GM12878 (cell line): ENCODE results near the gene XPNPEP3. TPM values are rescaled to one million over a fixed set of nuclear protein-coding genes. Genes with fewer than 3 reads are reported as not detected.
"Not testable (repeated sequence)": the region's sequence is repeated elsewhere in the genome, so short reads cannot be mapped to it uniquely, and the experiment has no call there.

Source experiments
- ATAC-seq: fragments of 200-7000 bp; cut with Tn5 transposase; 3 replicates; pipeline ENCODE4 v1.9.1; 2020; ENCODE audit warnings: mild to moderate bottlenecking, moderate library complexity
- BruUV-seq: library from RNA; stranded (reverse); fragments of 400-500 nt; replicated peaks from 2 replicates; lab custom pipeline; 2021; lab: Mats Ljungman, UMichigan
- CTCF ChIA-PET: fragments of 300-600 bp; sonication (Branson Sonifier 250); formaldehyde crosslinking; extraction: SDS; loops from one replicate; lab custom pipeline; 2021; ENCODE audit warnings: inconsistent platforms; lab: Yijun Ruan, JAX
- POLR2A ChIA-PET: fragments of 350-600 bp; formaldehyde crosslinking; extraction: SDS; loops from one replicate; lab custom pipeline; 2021; ENCODE audit warnings: inconsistent platforms; lab: Charles Lee
- RAD21 ChIA-PET: fragments of 300-600 bp; sonication (Branson Sonifier 250); formaldehyde crosslinking; loops from one replicate; lab custom pipeline; 2023; ENCODE audit warnings: antibody characterized with exemption; ENCODE audit not compliant: unreplicated experiment; lab: Charles Lee
- SMC1A ChIA-PET: fragments of 300-600 bp; sonication (Branson Sonifier 250); formaldehyde crosslinking; loops from one replicate; lab custom pipeline; 2023; ENCODE audit not compliant: unreplicated experiment, uncharacterized antibody; lab: Charles Lee
- DNase-seq: peaks from one replicate; pipeline ENCODE4 v3.0.0-alpha.2; 2011; ENCODE audit warnings: low read depth, low spot score
- FAIRE-seq: peaks from 3 replicates; lab custom pipeline; 2011; peaks lifted over from hg19 to GRCh38; lab: Jason Lieb, UNC
- H2AFZ ChIP-seq: 2 replicates; pipeline ENCODE4 v1.6.0; 2011; ENCODE audit warnings: low read depth, low read length, control low read depth; ENCODE audit not compliant: control insufficient read depth
- H3K27ac ChIP-seq: 2 replicates; pipeline ENCODE4 v1.5.1; 2011; ENCODE audit warnings: control low read depth; ENCODE audit not compliant: control insufficient read depth, insufficient read depth
- H3K27me3 ChIP-seq, 2 experiments: replicated peaks in 1 of 2; 2 replicates each; pipeline versions ENCODE4 v1.6.0 to v1.6.1; 2011; ENCODE audit warnings: low read length in 1 of 2; ENCODE audit not compliant: control insufficient read depth in 2 of 2, insufficient read depth in 2 of 2
- H3K36me3 ChIP-seq, 2 experiments: 2 replicates each; pipeline ENCODE4 v1.5.1; 2011; ENCODE audit warnings: low read length in 1 of 2; ENCODE audit not compliant: control insufficient read depth in 2 of 2, insufficient read depth in 2 of 2
- H3K4me1 ChIP-seq: 2 replicates; pipeline ENCODE4 v1.6.1; 2011; ENCODE audit warnings: mild to moderate bottlenecking, low read length, moderate library complexity, mixed read lengths; ENCODE audit not compliant: control insufficient read depth, insufficient read depth
- H3K4me2 ChIP-seq: 2 replicates; pipeline ENCODE4 v1.6.0; 2011; ENCODE audit warnings: control low read depth; ENCODE audit not compliant: control insufficient read depth, insufficient read depth
- H3K4me3 ChIP-seq: fragments of 200-600 bp; sonication (generic); 2 replicates; pipeline ENCODE4 v1.5.1; 2016
- H3K79me2 ChIP-seq: 2 replicates; pipeline ENCODE4 v1.6.0; 2011; ENCODE audit warnings: low read length; ENCODE audit not compliant: control insufficient read depth, insufficient read depth
- H3K9ac ChIP-seq: 2 replicates; pipeline ENCODE4 v1.8.0; 2011; ENCODE audit warnings: low read length, control low read depth, mixed read lengths; ENCODE audit not compliant: control insufficient read depth, insufficient read depth
- H3K9me3 ChIP-seq: replicated peaks from 3 replicates; pipeline ENCODE4 v1.5.1; 2011; ENCODE audit warnings: mild to moderate bottlenecking, low read length; ENCODE audit not compliant: control insufficient read depth, insufficient read depth
- H4K20me1 ChIP-seq: 2 replicates; pipeline ENCODE4 v1.6.0; 2011; ENCODE audit not compliant: control insufficient read depth, insufficient read depth
- BRCA1 ChIP-seq: IDR thresholded peaks from 2 replicates; pipeline ENCODE4 v1.6.1; 2011; ENCODE audit warnings: low read depth, low read length, improper control_type of control experiment
- CBX3 ChIP-seq: fragments of 200-600 bp; sonication (generic); IDR thresholded peaks from 2 replicates; pipeline ENCODE4 v1.6.1; 2016; ENCODE audit warnings: low read depth, borderline replicate concordance
- CREB1 ChIP-seq: IDR thresholded peaks from 2 replicates; pipeline ENCODE4 v1.6.1; 2012; ENCODE audit warnings: low read depth, mild to moderate bottlenecking, inconsistent platforms
- EP300 ChIP-seq, 2 experiments: fragments of 150-350 bp in 1 of 2; IDR thresholded peaks; 2 replicates each; pipeline ENCODE4 v1.6.1; 2011 to 2012; ENCODE audit warnings: low read depth in 2 of 2, low read length in 2 of 2, borderline replicate concordance in 1 of 2, improper control_type of control experiment in 1 of 2, inconsistent platforms in 1 of 2; ENCODE audit not compliant: control insufficient read depth in 1 of 2
- ETV6 ChIP-seq, 2 experiments: fragments of 450-650 bp in 1 of 2; IDR thresholded peaks in 1 of 2; conservative IDR thresholded peaks in 1 of 2; 2 replicates each; pipeline ENCODE4 v1.6.1; 2014; ENCODE audit warnings: antibody characterized with exemption in 1 of 2, borderline replicate concordance in 1 of 2, low read depth in 1 of 2, mild to moderate bottlenecking in 1 of 2, moderate library complexity in 1 of 2
- KLF5 ChIP-seq: fragments of 450-650 bp; IDR thresholded peaks from 2 replicates; pipeline ENCODE4 v1.6.1; 2014; ENCODE audit warnings: mild to moderate bottlenecking; ENCODE audit not compliant: partially characterized antibody
- NRF1 ChIP-seq: conservative IDR thresholded peaks from 2 replicates; pipeline ENCODE4 v1.6.1; 2011; ENCODE audit warnings: mild to moderate bottlenecking, low read depth, low read length, improper control_type of control experiment
- ZSCAN29 ChIP-seq: fragments of 450-650 bp; IDR thresholded peaks from 2 replicates; pipeline ENCODE4 v1.6.1; 2017; ENCODE audit warnings: mild to moderate bottlenecking, moderate library complexity
- WGBS: methylation state at CpG from one replicate; pipeline ENCODE4 v1.1.6; 2016; ENCODE audit warnings: low lambda C conversion rate; ENCODE audit not compliant: insufficient replicate concordance, insufficient coverage; ENCODE audit errors: missing lambda C conversion rate; 5-methylcytosine and 5-hydroxymethylcytosine counted together
- in situ Hi-C: fragments of 300-500 bp; cut with MboI; formaldehyde crosslinking; loops from 9 replicates; pipeline ENCODE4 v1.14.3; 2018; ENCODE audit warnings: mixed read lengths
- intact Hi-C: fragments of 100-400 bp; cut with micrococcal nuclease; formaldehyde crosslinking; loops from one replicate; pipeline ENCODE4 v1.14.2; 2022; ENCODE audit not compliant: unreplicated experiment
- polyA plus RNA-seq, 11 experiments: library from polyadenylated mRNA; depleted of rRNA in 4 of 11; unstranded in 6 of 11; stranded (reverse) in 5 of 11; fragments of >200 nt; fragmentation: Nextera tagmentation in 4 of 11; fragmentation: Illumina TruSeq in 1 of 11; extraction: Ambion mirVana in 4 of 11; extraction: Trizol in 1 of 11; gene quantifications; 1 replicate in 1 of 11; 2 replicates in 10 of 11; pipeline versions ENCODE4 v1.2.1 to v1.2.3, GENCODE V29; 2011 to 2016; ENCODE audit warnings: inconsistent platforms in 2 of 11, missing spikeins in 2 of 11, low read depth in 1 of 11
- total RNA-seq, 4 experiments: library from RNA; depleted of rRNA in 3 of 4; stranded (reverse); fragments of >200 nt in 3 of 4; fragmentation: Illumina TruSeq in 1 of 4; extraction: Trizol in 1 of 4; gene quantifications; 2 replicates each; pipeline versions ENCODE4 v1.2.1 to v1.2.3, GENCODE V29; 2013 to 2021

The XPNPEP3 gene
- total and polyA plus RNA-seq, 10 of the 15 experiments (the other 5 are each of a cell fraction or from before 2014, with no cell fraction given), result 6.7 to 19.9 (median 11.7) TPM

- TF ChIP-seq NRF1 (no peak), CREB1 (no peak)
- TF ChIP-seq, all 136 proteins: peak for 0
Measured at GRCh38 chr22:40908895-40909294, 51.9 kb downstream of the XPNPEP3 start (continued).

- CTCF ChIA-PET, result interaction anchor here (1.1 kb wide), 1 partner anchor 13 kb away, joined by 4 read pairs; no protein-coding TSS in a partner anchor
Measured at GRCh38 chr22:40911772-40912171, 54.8 kb downstream of the XPNPEP3 start.

GRCh38 chr22:40912987-40913386 lies 56.0 kb downstream of the XPNPEP3 start:
- H3K9ac ChIP-seq, POLR2A ChIA-PET, in situ Hi-C loops, BruUV-seq, H3K79me2 ChIP-seq, H3K27ac ChIP-seq, H3K9me3 ChIP-seq, intact Hi-C loops, H3K4me2 ChIP-seq, ATAC-seq, H2AFZ ChIP-seq, H4K20me1 ChIP-seq, H3K4me1 ChIP-seq, H3K4me3 ChIP-seq, FAIRE-seq, DNase-seq, H3K27me3 ChIP-seq: not testable (repeated sequence)
- ChIA-PET CTCF (interaction anchor here (2.2 kb wide), 1 partner anchor 10 kb away, joined by 16 read pairs; no protein-coding TSS in a partner anchor), SMC1A (interaction anchor here (2.6 kb wide), 1 partner anchor 10 kb away, joined by 20 read pairs; no protein-coding TSS in a partner anchor), RAD21 (interaction anchor here (2.0 kb wide), 1 partner anchor 10 kb away, joined by 11 read pairs; no protein-coding TSS in a partner anchor)
- H3K36me3 ChIP-seq, result peaks cover 0 to 14% of the 10 kb centered on the region in 2 experiments; a peak in 3 of 4 replicates
- 99% methylated on average over 6 of the region's 6 CpGs for WGBS

More at GRCh38 chr22:40911772-40912171, 54.8 kb downstream of the XPNPEP3 start:
- Histone ChIP-seq H3K79me2 (no peaks in the 10 kb centered on the region), H3K4me3 (no peak overlapping the region), H2AFZ (no peak overlapping the region), H3K9ac (no peak overlapping the region), H3K4me2 (no peak overlapping the region), H3K27me3 (no peaks in the 10 kb centered on the region), H3K36me3 (peaks cover 0 to 14% of the 10 kb centered on the region in 2 experiments; a peak in 3 of 4 replicates), H4K20me1 (no peaks in the 10 kb centered on the region), H3K27ac (no peak overlapping the region), H3K4me1 (no peaks in the 10 kb centered on the region), H3K9me3 (no peaks in the 10 kb centered on the region)
- ChIA-PET RAD21 (interaction anchor here (0.8 kb wide), 1 partner anchor 11 kb away, joined by 4 read pairs; no protein-coding TSS in a partner anchor), SMC1A (interaction anchor here (0.6 kb wide), 1 partner anchor 91 kb away, joined by 3 read pairs; no protein-coding TSS in a partner anchor), POLR2A (no interaction called here)
- DNase-seq (no peak), ATAC-seq (no peak), FAIRE-seq (no peak)
- WGBS, result 98% methylated on average over 3 of the region's 3 CpGs
- no TSS peak for BruUV-seq
- in situ Hi-C loops, result no loop called here
- intact Hi-C loops, result no loop called here
- TF ChIP-seq EP300 (IDR thresholded peaks at IDR 0.05; ENCODE audit: borderline replicate concordance in 1 of 2, control insufficient read depth in 1 of 2, low read depth in 2 of 2, low read length in 2 of 2) (no peak), KLF5 (no peak), BRCA1 (no peak), CBX3 (no peak), ZSCAN29 (no peak), ETV6 (conservative IDR thresholded peaks at IDR 0.05 in 1 of 2, IDR thresholded peaks at IDR 0.05 in 1 of 2; ENCODE audit: borderline replicate concordance in 1 of 2, low read depth in 1 of 2) (no peak)
